Measurements from ENCODE around the gene BANF2.

DNA sequence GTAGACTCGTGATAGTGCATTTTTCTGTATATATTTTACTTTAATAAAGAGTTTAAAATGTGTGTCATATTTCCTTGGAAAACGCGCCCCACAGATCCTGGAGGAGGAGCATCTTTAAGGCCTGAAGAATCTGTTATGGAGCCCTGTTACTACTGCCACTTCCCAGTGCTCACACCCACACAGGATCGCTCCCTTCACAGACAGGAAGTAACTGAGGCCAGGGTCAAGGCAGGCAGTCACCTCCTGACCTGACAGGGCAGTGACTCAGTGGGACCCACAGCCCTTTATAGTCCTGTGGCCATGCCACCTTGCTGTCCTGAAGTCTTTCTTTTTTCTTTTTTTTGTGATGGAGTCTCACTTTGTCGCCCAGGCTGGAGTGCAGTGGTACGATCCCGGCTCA lies 26.7 kb upstream of the BANF2 start:
- TF ChIP-seq, protein P1, sequence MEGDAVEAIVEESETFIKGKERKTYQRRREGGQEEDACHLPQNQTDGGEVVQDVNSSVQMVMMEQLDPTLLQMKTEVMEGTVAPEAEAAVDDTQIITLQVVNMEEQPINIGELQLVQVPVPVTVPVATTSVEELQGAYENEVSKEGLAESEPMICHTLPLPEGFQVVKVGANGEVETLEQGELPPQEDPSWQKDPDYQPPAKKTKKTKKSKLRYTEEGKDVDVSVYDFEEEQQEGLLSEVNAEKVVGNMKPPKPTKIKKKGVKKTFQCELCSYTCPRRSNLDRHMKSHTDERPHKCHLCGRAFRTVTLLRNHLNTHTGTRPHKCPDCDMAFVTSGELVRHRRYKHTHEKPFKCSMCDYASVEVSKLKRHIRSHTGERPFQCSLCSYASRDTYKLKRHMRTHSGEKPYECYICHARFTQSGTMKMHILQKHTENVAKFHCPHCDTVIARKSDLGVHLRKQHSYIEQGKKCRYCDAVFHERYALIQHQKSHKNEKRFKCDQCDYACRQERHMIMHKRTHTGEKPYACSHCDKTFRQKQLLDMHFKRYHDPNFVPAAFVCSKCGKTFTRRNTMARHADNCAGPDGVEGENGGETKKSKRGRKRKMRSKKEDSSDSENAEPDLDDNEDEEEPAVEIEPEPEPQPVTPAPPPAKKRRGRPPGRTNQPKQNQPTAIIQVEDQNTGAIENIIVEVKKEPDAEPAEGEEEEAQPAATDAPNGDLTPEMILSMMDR (IDR thresholded peaks at IDR 0.05; ENCODE audit: low read depth, low read length, missing input control) = no peak
- no peak for TF ChIP-seq FOXA2 (IDR thresholded peaks at IDR 0.05)
- TF ChIP-seq, protein P2, sequence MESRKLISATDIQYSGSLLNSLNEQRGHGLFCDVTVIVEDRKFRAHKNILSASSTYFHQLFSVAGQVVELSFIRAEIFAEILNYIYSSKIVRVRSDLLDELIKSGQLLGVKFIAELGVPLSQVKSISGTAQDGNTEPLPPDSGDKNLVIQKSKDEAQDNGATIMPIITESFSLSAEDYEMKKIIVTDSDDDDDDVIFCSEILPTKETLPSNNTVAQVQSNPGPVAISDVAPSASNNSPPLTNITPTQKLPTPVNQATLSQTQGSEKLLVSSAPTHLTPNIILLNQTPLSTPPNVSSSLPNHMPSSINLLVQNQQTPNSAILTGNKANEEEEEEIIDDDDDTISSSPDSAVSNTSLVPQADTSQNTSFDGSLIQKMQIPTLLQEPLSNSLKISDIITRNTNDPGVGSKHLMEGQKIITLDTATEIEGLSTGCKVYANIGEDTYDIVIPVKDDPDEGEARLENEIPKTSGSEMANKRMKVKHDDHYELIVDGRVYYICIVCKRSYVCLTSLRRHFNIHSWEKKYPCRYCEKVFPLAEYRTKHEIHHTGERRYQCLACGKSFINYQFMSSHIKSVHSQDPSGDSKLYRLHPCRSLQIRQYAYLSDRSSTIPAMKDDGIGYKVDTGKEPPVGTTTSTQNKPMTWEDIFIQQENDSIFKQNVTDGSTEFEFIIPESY (IDR thresholded peaks at IDR 0.05) = no peak
- TF ChIP-seq GABPA (IDR thresholded peaks at IDR 0.05 in 1 of 2, conservative IDR thresholded peaks at IDR 0.05 in 1 of 2) = no peak
- TF ChIP-seq YY1 (IDR thresholded peaks at IDR 0.05) = no peak
- TF ChIP-seq JUND (IDR thresholded peaks at IDR 0.05) = no peak
- TF ChIP-seq RXRA (IDR thresholded peaks at IDR 0.05) = no peak

Measured in liver (tissue), 3 donors.